HepG2 (cell line): ENCODE measurements around the gene NOTCH3. TPM values are rescaled to one million over a fixed set of nuclear protein-coding genes. Genes with fewer than 3 reads are reported as not detected.

Experiments
- ATF7-NPFF ChIP-seq: sonication (generic); formaldehyde crosslinking; IDR thresholded peaks from 2 replicates; pipeline ENCODE4 v1.8.1; 2023; ENCODE audit warnings: mild to moderate bottlenecking, low read depth, missing genetic modification reagents, moderate library complexity
- CHCHD3 ChIP-seq: sonication (generic); formaldehyde crosslinking; IDR thresholded peaks from 2 replicates; pipeline ENCODE4 v1.8.0; 2022; ENCODE audit warnings: mild to moderate bottlenecking, missing genetic modification reagents, moderate library complexity
- FOXA1 ChIP-seq, 2 experiments: fragments of 450-650 bp in 1 of 2; sonication (generic) in 1 of 2; formaldehyde crosslinking in 1 of 2; IDR thresholded peaks; 2 replicates each; pipeline versions ENCODE4 v1.4.0 to v1.6.1; 2016 to 2020; ENCODE audit warnings: missing genetic modification reagents in 1 of 2
- HNRNPK ChIP-seq: fragments of 200-400 bp; formaldehyde crosslinking; IDR thresholded peaks from 2 replicates; pipeline ENCODE4 v1.6.1; 2018; ENCODE audit warnings: low read length, low read depth, moderate library complexity, mild to moderate bottlenecking; ENCODE audit not compliant: poor library complexity, severe bottlenecking
- HOXA3 ChIP-seq: sonication (generic); formaldehyde crosslinking; IDR thresholded peaks from 2 replicates; pipeline ENCODE4 v1.5.0; 2020; ENCODE audit warnings: missing genetic modification reagents
- NRL ChIP-seq: sonication (generic); formaldehyde crosslinking; IDR thresholded peaks from 2 replicates; pipeline ENCODE4 v1.5.0; 2020; ENCODE audit warnings: missing genetic modification reagents, mild to moderate bottlenecking, moderate library complexity, borderline replicate concordance
- RAD21 ChIP-seq: fragments of 450-650 bp; formaldehyde crosslinking; IDR thresholded peaks from 2 replicates; pipeline ENCODE4 v1.5.0; 2020; ENCODE audit warnings: mild to moderate bottlenecking
- TFDP2 ChIP-seq: sonication (generic); formaldehyde crosslinking; IDR thresholded peaks from 2 replicates; pipeline ENCODE4 v1.4.0; 2020; ENCODE audit warnings: missing genetic modification reagents
- U2AF1 ChIP-seq: fragments of 200-400 bp; formaldehyde crosslinking; optimal IDR thresholded peaks from 2 replicates; pipeline ENCODE3; 2017; ENCODE audit warnings: mild to moderate bottlenecking, low read depth, low read length
- ZMYM4 ChIP-seq: sonication (generic); formaldehyde crosslinking; IDR thresholded peaks from 2 replicates; pipeline ENCODE4 v1.8.1; 2023; ENCODE audit warnings: mild to moderate bottlenecking, missing genetic modification reagents
- ZNF276 ChIP-seq: sonication (generic); formaldehyde crosslinking; IDR thresholded peaks from 2 replicates; pipeline ENCODE4 v1.4.0; 2020; ENCODE audit warnings: mild to moderate bottlenecking, low read depth, missing genetic modification reagents
- ZNF280B ChIP-seq: sonication (generic); formaldehyde crosslinking; IDR thresholded peaks from 2 replicates; pipeline ENCODE4 v1.5.0; 2020; ENCODE audit warnings: missing genetic modification reagents, mild to moderate bottlenecking, borderline replicate concordance
- polyA plus RNA-seq, 8 experiments: library from polyadenylated mRNA; depleted of rRNA in 3 of 8; stranded (reverse) in 7 of 8; unstranded in 1 of 8; fragments of >200 nt; fragmentation: Illumina TruSeq in 4 of 8; extraction: Trizol in 4 of 8; gene quantifications; 2 replicates each; pipeline versions ENCODE4 v1.2.1 to v1.2.3, GENCODE V29; 2011 to 2016; ENCODE audit warnings: low read depth in 4 of 8, missing spikeins in 1 of 8, mixed read lengths in 1 of 8; ENCODE audit not compliant: insufficient read depth in 1 of 8
- total RNA-seq, 5 experiments: library from RNA; depleted of rRNA; stranded (reverse); fragments of >200 nt; fragmentation: Illumina TruSeq; extraction: Trizol; gene quantifications; 2 replicates each; pipeline ENCODE4 v1.2.3, GENCODE V29; 2016; ENCODE audit warnings: low read depth in 1 of 5
- TF ChIP-seq, protein P1 (sequence below), 2 experiments: fragments of 450-650 bp in 1 of 2; sonication (generic) in 1 of 2; formaldehyde crosslinking in 1 of 2; IDR thresholded peaks; 2 replicates each; pipeline versions ENCODE4 v1.6.1 to v1.8.0; 2016 to 2022; ENCODE audit warnings: antibody characterized with exemption in 1 of 2, mild to moderate bottlenecking in 1 of 2, missing genetic modification reagents in 1 of 2

The NOTCH3 gene
- total and polyA plus RNA-seq, 2 of the 13 experiments (the other 11 are each of a cell fraction or from before 2014, with no cell fraction given): 0.09 to 0.28 TPM

GRCh38 chr19:15177269-15178116 is 23.3 kb downstream of the NOTCH3 start (continued):
- TF ChIP-seq, protein P1, sequence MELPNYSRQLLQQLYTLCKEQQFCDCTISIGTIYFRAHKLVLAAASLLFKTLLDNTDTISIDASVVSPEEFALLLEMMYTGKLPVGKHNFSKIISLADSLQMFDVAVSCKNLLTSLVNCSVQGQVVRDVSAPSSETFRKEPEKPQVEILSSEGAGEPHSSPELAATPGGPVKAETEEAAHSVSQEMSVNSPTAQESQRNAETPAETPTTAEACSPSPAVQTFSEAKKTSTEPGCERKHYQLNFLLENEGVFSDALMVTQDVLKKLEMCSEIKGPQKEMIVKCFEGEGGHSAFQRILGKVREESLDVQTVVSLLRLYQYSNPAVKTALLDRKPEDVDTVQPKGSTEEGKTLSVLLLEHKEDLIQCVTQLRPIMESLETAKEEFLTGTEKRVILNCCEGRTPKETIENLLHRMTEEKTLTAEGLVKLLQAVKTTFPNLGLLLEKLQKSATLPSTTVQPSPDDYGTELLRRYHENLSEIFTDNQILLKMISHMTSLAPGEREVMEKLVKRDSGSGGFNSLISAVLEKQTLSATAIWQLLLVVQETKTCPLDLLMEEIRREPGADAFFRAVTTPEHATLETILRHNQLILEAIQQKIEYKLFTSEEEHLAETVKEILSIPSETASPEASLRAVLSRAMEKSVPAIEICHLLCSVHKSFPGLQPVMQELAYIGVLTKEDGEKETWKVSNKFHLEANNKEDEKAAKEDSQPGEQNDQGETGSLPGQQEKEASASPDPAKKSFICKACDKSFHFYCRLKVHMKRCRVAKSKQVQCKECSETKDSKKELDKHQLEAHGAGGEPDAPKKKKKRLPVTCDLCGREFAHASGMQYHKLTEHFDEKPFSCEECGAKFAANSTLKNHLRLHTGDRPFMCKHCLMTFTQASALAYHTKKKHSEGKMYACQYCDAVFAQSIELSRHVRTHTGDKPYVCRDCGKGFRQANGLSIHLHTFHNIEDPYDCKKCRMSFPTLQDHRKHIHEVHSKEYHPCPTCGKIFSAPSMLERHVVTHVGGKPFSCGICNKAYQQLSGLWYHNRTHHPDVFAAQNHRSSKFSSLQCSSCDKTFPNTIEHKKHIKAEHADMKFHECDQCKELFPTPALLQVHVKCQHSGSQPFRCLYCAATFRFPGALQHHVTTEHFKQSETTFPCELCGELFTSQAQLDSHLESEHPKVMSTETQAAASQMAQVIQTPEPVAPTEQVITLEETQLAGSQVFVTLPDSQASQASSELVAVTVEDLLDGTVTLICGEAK (IDR thresholded peaks at IDR 0.05): no peak
- TF ChIP-seq, protein P1 (CRISPR knock-in tag; IDR thresholded peaks at IDR 0.05): 0 out of 2 replicates have a peak, but pooled peaks have one; percentile 16
- TF ChIP-seq U2AF1 (no peak), RAD21 (CRISPR knock-in tag) (peak; percentile 98), CHCHD3 (0 out of 2 replicates have a peak, but pooled peaks have one; percentile 45), ZNF276 (CRISPR knock-in tag) (no peak), NRL (CRISPR knock-in tag) (0 out of 2 replicates have a peak, but pooled peaks have one; percentile 36), ATF7-NPFF (CRISPR knock-in tag) (peak; percentile 64; the same call in 1 of the 2 replicates), HNRNPK (peak; percentile 96), FOXA1 (IDR thresholded peaks at IDR 0.05) (no peak), FOXA1 (CRISPR knock-in tag; IDR thresholded peaks at IDR 0.05) (0 out of 2 replicates have a peak, but pooled peaks have one; percentile 29), ZMYM4 (CRISPR knock-in tag) (no peak), HOXA3 (peak; percentile 72), TFDP2 (CRISPR knock-in tag) (0 out of 2 replicates have a peak, but pooled peaks have one; percentile 20), ZNF280B (CRISPR knock-in tag) (no peak)
